SJCRH30 (cell line): ENCODE results near the gene TNFSF11. TPM values are rescaled to one million over a fixed set of nuclear protein-coding genes. Genes with fewer than 3 reads are reported as not detected.

Source experiments
- DNase-seq, 2 experiments: peaks; one replicate each; pipeline ENCODE4 v3.0.0-alpha.2; 2015 to 2020
- H3K27ac ChIP-seq: fragments of 250-450 bp; sonication (Bioruptor Pico); 2 replicates; pipeline ENCODE4 v1.5.1; 2020; ENCODE audit warnings: mild to moderate bottlenecking, moderate library complexity
- H3K27me3 ChIP-seq: fragments of 250-450 bp; sonication (Bioruptor Pico); 2 replicates; pipeline ENCODE4 v1.5.1; 2020; ENCODE audit warnings: mild to moderate bottlenecking, moderate library complexity
- H3K36me3 ChIP-seq: fragments of 250-450 bp; sonication (Bioruptor Pico); 2 replicates; pipeline ENCODE4 v1.5.1; 2020; ENCODE audit warnings: mild to moderate bottlenecking, moderate library complexity
- H3K4me1 ChIP-seq: fragments of 250-450 bp; sonication (Bioruptor Pico); 2 replicates; pipeline ENCODE4 v1.5.1; 2020; ENCODE audit warnings: mild to moderate bottlenecking, moderate library complexity
- H3K4me3 ChIP-seq: fragments of 250-450 bp; sonication (Bioruptor Pico); 2 replicates; pipeline ENCODE4 v1.5.1; 2020; ENCODE audit warnings: mild to moderate bottlenecking, moderate library complexity
- H3K9me3 ChIP-seq: fragments of 250-450 bp; sonication (Bioruptor Pico); replicated peaks from 2 replicates; pipeline ENCODE4 v1.5.1; 2020; ENCODE audit warnings: mild to moderate bottlenecking, moderate library complexity
- total RNA-seq: library from RNA; depleted of rRNA; stranded (reverse); fragments of >200 nt; shearing (Covaris generic); gene quantifications from 2 replicates; pipeline ENCODE4 v1.2.3, GENCODE V29; 2014

The TNFSF11 gene
- total RNA-seq, 1 experiment from 2014 or later: not detected

- no peaks in the 10 kb centered on the region for H3K27me3 ChIP-seq
- no peak overlapping the region for H3K27ac ChIP-seq
- H3K9me3 ChIP-seq: no peaks in the 10 kb centered on the region
- no peak overlapping the region for H3K4me3 ChIP-seq
- DNase-seq: no peak
- no peaks in the 10 kb centered on the region for H3K4me1 ChIP-seq
- H3K36me3 ChIP-seq: no peaks in the 10 kb centered on the region
Measured at GRCh38 chr13:42577538-42577937, 3.6 kb downstream of the TNFSF11 start.

DNA sequence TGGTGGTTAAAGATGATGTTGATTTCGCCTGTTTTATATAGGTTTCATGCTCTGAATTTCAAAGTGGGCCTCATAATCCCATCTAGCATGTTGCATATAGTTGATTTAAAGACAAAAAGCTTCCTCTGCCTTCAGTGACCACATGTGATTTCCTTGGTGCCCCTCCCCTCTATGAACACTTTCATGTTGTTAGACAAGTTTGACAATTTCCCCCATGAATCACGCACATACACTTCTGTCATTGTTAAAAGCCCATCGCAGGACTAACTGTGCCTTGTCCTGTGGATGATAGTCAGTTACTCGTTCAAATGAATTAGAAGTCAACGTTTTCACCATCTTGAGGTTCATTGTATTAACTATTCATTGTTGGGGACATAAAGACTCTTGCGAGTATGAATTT is 6.7 kb downstream of the TNFSF11 start:
- Histone ChIP-seq H3K9me3 (no peaks in the 10 kb centered on the region), H3K4me3 (no peak overlapping the region), H3K36me3 (no peaks in the 10 kb centered on the region), H3K27ac (no peak overlapping the region), H3K27me3 (no peaks in the 10 kb centered on the region), H3K4me1 (no peaks in the 10 kb centered on the region)
- no peak for DNase-seq

GRCh38 chr13:42581427-42581826 is 7.5 kb downstream of the TNFSF11 start:
- Histone ChIP-seq H3K4me3 (no peak overlapping the region), H3K27me3 (no peaks in the 10 kb centered on the region), H3K4me1 (no peaks in the 10 kb centered on the region), H3K9me3 (no peaks in the 10 kb centered on the region), H3K27ac (no peak overlapping the region), H3K36me3 (no peaks in the 10 kb centered on the region)
- no peak for DNase-seq

DNA sequence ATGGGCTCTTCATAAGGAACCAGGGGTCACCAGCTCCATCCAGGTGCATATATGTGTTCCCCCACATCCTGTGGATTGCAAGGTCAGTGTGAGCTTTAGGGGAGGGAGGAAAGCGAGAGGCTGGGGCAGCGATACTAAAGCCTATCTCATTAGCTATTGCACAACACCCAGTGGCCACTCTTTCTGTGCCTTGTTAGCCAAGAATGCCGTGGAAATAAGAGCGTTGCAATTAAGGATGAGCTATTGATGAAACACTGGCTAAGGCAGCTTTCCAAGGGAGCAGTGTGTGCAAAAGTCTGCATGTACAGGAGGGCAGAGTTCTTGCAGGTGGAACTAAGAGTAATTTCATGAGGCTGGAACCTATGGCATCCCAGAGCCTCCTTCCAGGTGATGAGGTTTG is 17.6 kb downstream of the TNFSF11 start:
- Histone ChIP-seq H3K27ac (no peak overlapping the region), H3K27me3 (no peaks in the 10 kb centered on the region), H3K9me3 (no peaks in the 10 kb centered on the region), H3K4me3 (no peak overlapping the region), H3K36me3 (no peaks in the 10 kb centered on the region), H3K4me1 (no peaks in the 10 kb centered on the region)
- no peak for DNase-seq

DNA sequence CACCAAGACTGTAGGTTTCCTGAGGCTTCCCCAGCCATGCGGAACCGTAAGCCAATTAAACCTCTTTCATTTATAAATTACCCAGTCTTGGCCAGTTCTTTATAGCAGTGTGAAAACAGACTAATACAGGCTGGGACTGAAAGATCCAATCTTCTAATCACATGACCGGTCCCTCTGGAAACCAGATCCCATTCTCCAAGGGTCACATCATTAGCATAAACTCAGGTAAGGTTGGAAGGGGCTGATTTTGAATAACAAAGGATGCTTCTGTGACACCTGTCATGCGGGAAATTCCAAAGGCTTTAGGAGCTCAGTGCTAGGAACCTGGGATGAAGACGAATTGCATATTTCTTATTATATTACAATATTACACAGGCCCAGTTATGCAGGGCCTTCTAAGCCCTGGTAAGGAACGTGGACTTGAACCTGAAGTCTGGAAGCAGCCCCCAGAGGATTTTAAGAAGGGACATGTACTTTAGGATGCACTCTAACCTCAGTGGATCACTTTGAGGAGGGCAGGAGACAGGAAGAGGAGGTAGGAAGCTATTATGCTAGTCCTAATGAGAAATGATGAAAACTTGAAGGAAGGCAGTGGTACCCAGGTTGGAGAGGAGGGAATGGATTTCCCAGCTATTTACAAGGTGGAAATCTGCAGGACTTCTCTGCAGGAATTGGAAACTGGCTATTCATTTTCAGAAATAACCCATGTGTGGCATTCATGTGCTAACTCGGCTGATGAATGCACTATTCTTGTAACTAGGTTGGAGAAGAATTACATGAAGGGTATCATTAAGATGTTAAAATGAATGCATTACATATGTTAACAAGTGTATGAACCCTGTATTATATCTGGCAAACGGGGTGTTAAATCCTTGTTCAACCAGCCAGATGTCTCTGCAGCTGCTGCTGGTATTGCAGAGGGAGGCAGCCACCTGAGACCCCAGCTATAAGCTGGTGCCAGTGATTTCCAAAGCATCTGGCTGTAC is 19.3 kb downstream of the TNFSF11 start:
- Histone ChIP-seq H3K36me3 (no peaks in the 10 kb centered on the region), H3K9me3 (no peaks in the 10 kb centered on the region), H3K4me1 (no peaks in the 10 kb centered on the region), H3K4me3 (no peak overlapping the region), H3K27me3 (no peaks in the 10 kb centered on the region), H3K27ac (no peak overlapping the region)
- no peak for DNase-seq

DNA sequence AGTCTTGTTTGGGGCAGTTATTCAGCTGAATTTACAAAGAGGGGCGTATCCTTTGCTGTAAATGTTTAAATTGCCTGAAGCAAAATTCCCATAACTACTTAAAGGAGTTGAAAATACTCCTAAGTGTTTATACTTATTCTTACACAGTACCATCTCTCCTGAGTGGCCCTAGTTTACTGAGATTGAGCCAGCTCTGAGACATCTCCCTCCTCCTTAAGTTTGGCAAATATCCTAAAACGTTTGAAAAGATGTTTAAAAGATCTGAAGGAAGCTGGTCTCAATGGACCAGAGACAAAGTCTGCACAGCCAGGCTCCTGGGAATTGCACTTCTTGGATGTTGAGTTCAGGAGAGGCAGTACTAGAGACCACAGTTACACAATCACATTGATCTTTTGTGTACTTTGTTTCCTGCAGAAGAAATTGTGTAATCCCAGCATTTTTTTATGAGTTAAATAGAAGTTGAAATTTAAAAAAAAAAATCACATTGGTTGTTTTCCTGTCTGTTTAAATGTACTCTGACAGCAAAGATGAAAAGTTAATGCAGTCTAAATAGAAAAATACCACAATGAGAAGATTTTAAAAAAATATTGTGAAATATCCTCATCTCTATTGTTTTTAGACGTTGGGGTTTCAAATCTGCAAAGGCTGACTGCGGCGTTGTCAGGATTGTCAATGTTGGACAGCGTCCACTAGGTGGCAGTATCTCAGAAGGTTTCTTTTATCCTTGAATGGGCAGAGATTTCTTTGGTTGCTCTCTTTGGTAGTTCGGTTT is 20.7 kb downstream of the TNFSF11 start:
- peak; percentile 24 to 79 for DNase-seq
- no peaks in the 10 kb centered on the region for H3K9me3 ChIP-seq
- no peaks in the 10 kb centered on the region for H3K4me1 ChIP-seq
- H3K27me3 ChIP-seq: no peaks in the 10 kb centered on the region
- no peaks in the 10 kb centered on the region for H3K36me3 ChIP-seq
- H3K4me3 ChIP-seq: no peak overlapping the region
- H3K27ac ChIP-seq: no peak overlapping the region

GRCh38 chr13:42595253-42595571 is 21.3 kb downstream of the TNFSF11 start:
- Histone ChIP-seq H3K36me3 (no peaks in the 10 kb centered on the region), H3K27ac (no peak overlapping the region), H3K4me1 (no peaks in the 10 kb centered on the region), H3K4me3 (no peak overlapping the region), H3K27me3 (no peaks in the 10 kb centered on the region), H3K9me3 (no peaks in the 10 kb centered on the region)
- DNase-seq: no peak

- Histone ChIP-seq H3K27me3 (no peaks in the 10 kb centered on the region; the same call in 1 of the 2 replicates), H3K27ac (no peak overlapping the region), H3K9me3 (no peaks in the 10 kb centered on the region), H3K4me1 (no peaks in the 10 kb centered on the region), H3K4me3 (no peak overlapping the region), H3K36me3 (no peaks in the 10 kb centered on the region)
- DNase-seq: no peak
Measured at GRCh38 chr13:42597505-42597904, 23.6 kb downstream of the TNFSF11 start.

DNA sequence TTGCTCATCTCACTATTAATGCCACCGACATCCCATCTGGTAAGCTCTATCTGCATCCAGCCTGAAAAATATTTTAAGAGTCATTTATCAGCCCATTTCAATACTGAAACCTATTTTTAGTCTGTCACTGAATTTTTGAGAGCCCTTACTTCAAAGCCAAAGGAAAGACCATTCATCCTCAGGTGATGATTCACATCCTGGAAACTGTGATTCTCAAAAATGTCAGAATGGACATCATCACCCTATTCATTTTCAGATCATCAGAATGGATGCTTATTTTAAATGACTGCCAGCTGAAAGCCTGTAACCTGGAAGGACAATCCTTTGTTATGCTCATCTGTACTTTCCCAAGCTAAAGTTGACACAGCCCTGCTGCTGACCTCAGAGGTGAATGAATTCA is 27.0 kb downstream of the TNFSF11 start:
- H3K27ac ChIP-seq: no peak overlapping the region
- DNase-seq: no peak

DNA sequence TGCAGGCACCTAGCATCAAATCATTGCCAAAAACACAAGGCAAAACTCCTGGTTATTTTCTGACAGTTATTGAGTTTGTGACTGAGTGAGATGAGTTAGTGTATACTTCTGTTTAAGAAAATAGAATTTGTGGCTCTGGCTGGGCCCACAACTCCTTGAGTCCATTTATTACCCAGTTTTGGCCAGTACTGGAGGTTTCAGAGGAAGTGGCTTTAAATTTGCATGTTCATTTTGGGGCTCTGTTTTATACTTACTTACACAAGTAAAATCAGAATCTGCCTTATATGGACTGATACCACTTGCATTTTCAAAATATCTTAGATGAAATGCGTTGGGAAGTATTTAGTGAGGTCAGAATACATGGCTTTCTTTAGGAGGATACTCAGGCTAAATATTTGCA is 29.0 kb downstream of the TNFSF11 start:
- H3K36me3 ChIP-seq: no peaks in the 10 kb centered on the region
- no peak overlapping the region for H3K27ac ChIP-seq
- no peaks in the 10 kb centered on the region; the same call in 1 of the 2 replicates for H3K27me3 ChIP-seq

More for the DNA sequence above, 27.0 kb downstream of the TNFSF11 start:
- Histone ChIP-seq H3K4me3 (no peak overlapping the region), H3K9me3 (no peaks in the 10 kb centered on the region), H3K36me3 (no peaks in the 10 kb centered on the region), H3K27me3 (no peaks in the 10 kb centered on the region; the same call in 1 of the 2 replicates), H3K4me1 (no peaks in the 10 kb centered on the region)

GRCh38 chr13:42603571-42603970 is 29.6 kb downstream of the TNFSF11 start:
- no peak for DNase-seq

More for the DNA sequence above, 29.0 kb downstream of the TNFSF11 start:
- no peak for DNase-seq
- Histone ChIP-seq H3K4me1 (no peaks in the 10 kb centered on the region), H3K4me3 (no peak overlapping the region), H3K9me3 (no peaks in the 10 kb centered on the region)

DNA sequence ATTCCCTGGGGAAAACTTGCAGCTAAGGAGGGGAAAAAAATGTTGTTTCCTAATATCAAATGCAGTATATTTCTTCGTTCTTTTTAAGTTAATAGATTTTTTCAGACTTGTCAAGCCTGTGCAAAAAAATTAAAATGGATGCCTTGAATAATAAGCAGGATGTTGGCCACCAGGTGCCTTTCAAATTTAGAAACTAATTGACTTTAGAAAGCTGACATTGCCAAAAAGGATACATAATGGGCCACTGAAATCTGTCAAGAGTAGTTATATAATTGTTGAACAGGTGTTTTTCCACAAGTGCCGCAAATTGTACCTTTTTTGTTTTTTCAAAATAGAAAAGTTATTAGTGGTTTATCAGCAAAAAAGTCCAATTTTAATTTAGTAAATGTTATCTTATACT is 33.6 kb downstream of the TNFSF11 start:
- H3K27me3 ChIP-seq: no peaks in the 10 kb centered on the region
- DNase-seq: no peak
- no peak overlapping the region for H3K4me3 ChIP-seq

More at GRCh38 chr13:42603571-42603970, 29.6 kb downstream of the TNFSF11 start:
- H3K27ac ChIP-seq: no peak overlapping the region
- H3K4me3 ChIP-seq: no peak overlapping the region
- H3K27me3 ChIP-seq: no peaks in the 10 kb centered on the region; the same call in 1 of the 2 replicates
- no peaks in the 10 kb centered on the region for H3K4me1 ChIP-seq
- H3K9me3 ChIP-seq: no peaks in the 10 kb centered on the region
- H3K36me3 ChIP-seq: no peaks in the 10 kb centered on the region

GRCh38 chr13:42610649-42611048 is 36.7 kb downstream of the TNFSF11 start:
- no peak overlapping the region for H3K27ac ChIP-seq
- H3K4me3 ChIP-seq: no peak overlapping the region
- H3K36me3 ChIP-seq: no peaks in the 10 kb centered on the region
- no peak for DNase-seq
- H3K9me3 ChIP-seq: no peaks in the 10 kb centered on the region
- H3K27me3 ChIP-seq: no peaks in the 10 kb centered on the region
- H3K4me1 ChIP-seq: no peaks in the 10 kb centered on the region

More for the DNA sequence above, 33.6 kb downstream of the TNFSF11 start:
- no peaks in the 10 kb centered on the region for H3K4me1 ChIP-seq
- no peaks in the 10 kb centered on the region for H3K36me3 ChIP-seq
- H3K9me3 ChIP-seq: no peaks in the 10 kb centered on the region
- H3K27ac ChIP-seq: no peak overlapping the region

DNA sequence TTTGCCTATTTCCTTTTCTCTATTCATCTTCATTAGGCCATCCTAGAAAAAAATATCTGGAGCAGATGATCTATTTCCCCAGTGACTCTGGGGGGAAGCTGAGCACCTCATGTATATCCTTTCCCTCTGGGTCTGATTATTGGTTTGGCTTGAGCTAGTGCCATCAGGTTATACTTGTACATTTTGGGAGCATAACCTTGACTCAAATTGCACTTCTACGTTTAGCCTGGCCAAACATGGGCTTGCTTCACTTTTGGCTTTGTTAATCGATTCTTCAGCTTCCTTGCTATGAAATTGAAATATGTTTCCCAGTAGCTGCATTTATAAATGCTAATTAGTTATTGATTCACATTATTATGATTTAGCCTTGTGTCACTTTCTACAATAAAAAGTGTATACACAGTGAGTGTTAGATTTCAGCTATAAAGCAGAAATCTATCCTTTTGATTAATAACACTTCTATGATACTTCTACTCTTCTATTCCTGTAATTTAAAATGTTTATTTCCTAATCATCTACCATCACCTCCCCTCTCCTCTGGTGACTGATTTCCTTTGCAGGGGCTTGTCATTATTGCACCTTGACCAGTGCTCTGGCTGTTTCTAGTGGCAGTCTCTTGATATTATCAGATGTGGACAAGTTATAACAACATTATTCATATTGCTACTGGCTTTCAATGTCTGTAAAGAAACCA is 37.3 kb downstream of the TNFSF11 start:
- no peaks in the 10 kb centered on the region for H3K27me3 ChIP-seq
- no peak for DNase-seq
- H3K4me3 ChIP-seq: no peak overlapping the region
- no peaks in the 10 kb centered on the region for H3K9me3 ChIP-seq
- H3K4me1 ChIP-seq: no peaks in the 10 kb centered on the region
- no peak overlapping the region for H3K27ac ChIP-seq
- no peaks in the 10 kb centered on the region for H3K36me3 ChIP-seq
